Large intestine (tissue), 3 donors: ENCODE data around the gene MUL1. TPM values are rescaled to one million over a fixed set of nuclear protein-coding genes. Genes with fewer than 3 reads are reported as not detected.

Experiments
- DNase-seq, 2 donors: peaks; one replicate each; pipeline versions ENCODE4 v3.0.0 to v3.0.0-alpha.2; 2013
- H3K27ac ChIP-seq: one replicate; pipeline ENCODE4 v1.5.1; 2013; ENCODE audit warnings: low read length
- H3K27me3 ChIP-seq: 2 replicates; pipeline ENCODE4 v1.6.1; 2013; ENCODE audit warnings: low read length; ENCODE audit not compliant: control insufficient read depth, insufficient read depth
- H3K36me3 ChIP-seq: 2 replicates; pipeline ENCODE4 v1.6.1; 2013; ENCODE audit warnings: low read length; ENCODE audit not compliant: control insufficient read depth, insufficient read depth
- H3K4me1 ChIP-seq: one replicate; pipeline ENCODE4 v1.6.1; 2013; ENCODE audit warnings: low read length; ENCODE audit not compliant: control insufficient read depth, insufficient read depth
- H3K4me3 ChIP-seq: one replicate; pipeline ENCODE4 v1.5.1; 2013; ENCODE audit warnings: low read length
- H3K9me3 ChIP-seq: one replicate; pipeline ENCODE4 v1.6.1; 2013; ENCODE audit warnings: mild to moderate bottlenecking, low read depth, low read length, moderate library complexity; ENCODE audit not compliant: control insufficient read depth
- WGBS: methylation state at CpG from one replicate; pipeline ENCODE4 v1.1.5; 2013; ENCODE audit warnings: low lambda C conversion rate; ENCODE audit not compliant: insufficient coverage; 5-methylcytosine and 5-hydroxymethylcytosine counted together
- polyA plus RNA-seq: library from polyadenylated mRNA; unstranded; fragments of 120-200 nt; gene quantifications from one replicate; pipeline ENCODE4 v1.2.1, GENCODE V29; 2013

Gene MUL1
- polyA plus RNA-seq, 1 donor: 22.9 TPM

- WGBS: 100% methylated on average over 1 of the region's 1 CpG
- Histone ChIP-seq H3K9me3 (no peaks in the 10 kb centered on the region), H3K27me3 (peaks cover 7% of the 10 kb centered on the region), H3K4me3 (no peak overlapping the region), H3K27ac (no peak overlapping the region), H3K4me1 (peaks cover 27% of the 10 kb centered on the region), H3K36me3 (no peaks in the 10 kb centered on the region)
- DNase-seq: no peak
These were observed 38.4 kb downstream of the MUL1 start for GRCh38 chr1:20469406-20470076.

DNA sequence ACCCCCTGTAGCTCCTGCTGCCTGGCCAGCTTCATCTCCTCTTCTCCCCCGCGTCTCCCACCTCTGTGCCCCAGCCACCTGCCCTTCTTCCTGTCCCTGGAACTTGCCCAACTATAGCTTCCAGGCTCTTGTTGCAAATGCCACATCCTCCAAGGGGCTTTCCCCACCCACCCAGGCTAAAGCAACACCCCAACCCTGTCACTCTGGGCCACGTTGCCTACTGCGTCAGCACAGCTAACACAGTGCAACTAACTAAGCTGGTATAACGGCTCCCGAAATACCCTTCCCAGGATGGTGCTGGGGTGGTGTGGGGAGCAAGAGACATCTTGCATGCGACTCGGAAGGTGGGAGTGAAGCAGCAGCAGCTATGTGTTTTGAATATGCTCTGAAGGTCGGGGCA lies 41.7 kb downstream of the MUL1 start:
- no CpG with 5 or more reads among the region's 9 CpGs for WGBS
- peaks cover 9% of the 10 kb centered on the region for H3K27me3 ChIP-seq

DNA sequence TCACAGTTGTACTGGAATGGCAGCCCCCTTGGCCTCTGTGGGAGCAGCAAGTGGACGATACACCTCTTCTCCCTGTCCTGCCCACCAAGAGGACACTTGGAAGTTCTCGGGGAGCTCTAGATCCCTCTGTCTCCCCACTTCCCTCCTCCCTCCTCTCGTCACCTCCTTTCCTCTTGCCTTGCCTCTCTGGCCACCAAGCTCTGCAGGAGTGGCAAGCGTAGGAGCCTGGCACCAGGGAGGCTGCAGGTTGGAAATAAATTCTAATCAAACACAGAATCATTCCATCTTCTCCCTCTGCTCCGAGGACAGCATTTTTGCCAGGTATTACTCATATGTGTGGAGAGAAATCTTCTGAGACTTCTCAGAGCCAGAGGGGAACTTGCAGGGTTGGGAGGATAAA lies 42.8 kb downstream of the MUL1 start:
- Histone ChIP-seq H3K4me1 (no peaks in the 10 kb centered on the region), H3K4me3 (no peak overlapping the region), H3K9me3 (no peaks in the 10 kb centered on the region), H3K27ac (no peak overlapping the region), H3K27me3 (peaks cover 9% of the 10 kb centered on the region), H3K36me3 (no peaks in the 10 kb centered on the region)
- no peak for DNase-seq
- WGBS: 100% methylated on average over 1 of the region's 5 CpGs

More for the DNA sequence above, 41.7 kb downstream of the MUL1 start:
- DNase-seq: no peak
- Histone ChIP-seq H3K36me3 (no peaks in the 10 kb centered on the region), H3K27ac (no peak overlapping the region), H3K4me3 (no peak overlapping the region), H3K9me3 (no peaks in the 10 kb centered on the region), H3K4me1 (peaks cover 4% of the 10 kb centered on the region)

DNA sequence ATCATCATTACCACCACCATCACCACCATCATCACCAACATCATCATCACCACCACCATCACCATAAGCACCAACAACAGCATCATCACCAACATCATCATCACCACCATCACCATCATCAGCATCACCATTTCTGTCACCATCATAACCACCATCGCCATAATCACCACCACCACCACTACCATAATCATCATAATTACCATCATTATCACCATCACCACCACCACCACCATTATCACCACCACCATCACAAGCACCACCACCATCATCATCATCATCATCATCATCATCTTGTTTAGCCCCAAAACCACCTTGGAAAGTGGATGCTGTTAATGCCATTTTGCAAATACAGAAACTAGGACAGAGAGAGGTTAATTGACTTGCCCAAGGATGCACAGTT lies 44.4 kb downstream of the MUL1 start:
- Histone ChIP-seq H3K27ac (no peak overlapping the region), H3K4me1 (no peaks in the 10 kb centered on the region), H3K9me3 (no peaks in the 10 kb centered on the region), H3K27me3 (peaks cover 9% of the 10 kb centered on the region), H3K36me3 (no peaks in the 10 kb centered on the region), H3K4me3 (no peak overlapping the region)
- DNase-seq: no peak
- WGBS: no CpG with 5 or more reads among the region's 1 CpG

DNA sequence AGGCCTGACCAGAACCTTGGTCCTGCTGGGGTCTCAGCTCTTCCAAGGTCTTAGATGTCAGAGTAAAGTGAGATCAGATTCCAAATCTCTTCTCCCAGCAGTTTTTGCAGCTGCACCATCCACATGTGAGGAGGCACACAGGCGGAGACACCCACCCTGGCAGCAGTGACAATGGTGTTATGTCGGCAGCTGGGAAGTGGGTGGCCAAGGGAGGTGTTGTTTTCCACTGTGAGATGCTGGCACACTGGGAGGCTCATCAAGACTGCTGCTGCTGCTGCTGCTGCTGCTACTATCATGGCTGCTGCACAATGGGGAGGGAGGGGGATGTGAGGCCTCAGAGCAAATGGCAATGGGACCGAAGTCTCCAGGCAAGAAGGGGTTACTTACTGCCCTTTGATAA lies 45.6 kb downstream of the MUL1 start:
- Histone ChIP-seq H3K36me3 (no peaks in the 10 kb centered on the region), H3K4me3 (no peak overlapping the region), H3K27ac (no peak overlapping the region), H3K4me1 (no peaks in the 10 kb centered on the region), H3K9me3 (no peaks in the 10 kb centered on the region), H3K27me3 (peaks cover 6% of the 10 kb centered on the region)
- WGBS: no CpG with 5 or more reads among the region's 3 CpGs
- no peak for DNase-seq

GRCh38 chr1:20458717-20459116 lies 49.2 kb downstream of the MUL1 start:
- Histone ChIP-seq H3K9me3 (no peaks in the 10 kb centered on the region), H3K4me3 (no peak overlapping the region), H3K27ac (no peak overlapping the region), H3K36me3 (no peaks in the 10 kb centered on the region), H3K27me3 (no peaks in the 10 kb centered on the region), H3K4me1 (no peaks in the 10 kb centered on the region)
- WGBS: 90% methylated on average over 2 of the region's 2 CpGs
- DNase-seq: no peak

- Histone ChIP-seq H3K4me1 (no peaks in the 10 kb centered on the region), H3K27me3 (peaks cover 7% of the 10 kb centered on the region), H3K4me3 (no peak overlapping the region), H3K9me3 (no peaks in the 10 kb centered on the region), H3K27ac (no peak overlapping the region), H3K36me3 (no peaks in the 10 kb centered on the region)
- no peak for DNase-seq
- WGBS: no CpG with 5 or more reads among the region's 4 CpGs
These were observed 53.9 kb downstream of the MUL1 start for GRCh38 chr1:20454004-20454403.

GRCh38 chr1:20449735-20450311 lies 58.1 kb downstream of the MUL1 start:
- H3K4me1 ChIP-seq: no peaks in the 10 kb centered on the region
- H3K27ac ChIP-seq: no peak overlapping the region
- H3K9me3 ChIP-seq: no peaks in the 10 kb centered on the region
- no peaks in the 10 kb centered on the region for H3K36me3 ChIP-seq
- no peak overlapping the region for H3K4me3 ChIP-seq
- no peak for DNase-seq
- peaks cover 14% of the 10 kb centered on the region for H3K27me3 ChIP-seq
- WGBS: no CpG with 5 or more reads among the region's 4 CpGs

Other genes with a start within 250 kb of the MUL1 start
- 0.40 TPM for gene VWA5B1, start 217.3 kb downstream of the MUL1 start, polyA plus RNA-seq
- 194 TPM for gene CAMK2N1, start 21.9 kb downstream of the MUL1 start, polyA plus RNA-seq
- 0.31 TPM for gene FAM43B, start 44.4 kb upstream of the MUL1 start, polyA plus RNA-seq
- 0.64 TPM for gene CDA, start 80.9 kb upstream of the MUL1 start, polyA plus RNA-seq
- 36.3 TPM for gene PINK1, start 125.3 kb upstream of the MUL1 start, polyA plus RNA-seq
- gene DDOST, start 153.2 kb upstream of the MUL1 start, polyA plus RNA-seq: 201 TPM
- gene KIF17, start 209.9 kb upstream of the MUL1 start, polyA plus RNA-seq: 1.2 TPM
- 0.22 TPM for gene SH2D5, start 224.6 kb upstream of the MUL1 start, polyA plus RNA-seq